Purkinje cell (primary cell): ENCODE data around the gene SCYGR3. TPM values are rescaled to one million over a fixed set of nuclear protein-coding genes. Genes with fewer than 3 reads are reported as not detected.

Experiments used
- polyA plus RNA-seq: library from polyadenylated mRNA; unstranded; fragments of >200 nt; fragmentation: Nextera tagmentation; gene quantifications from 2 replicates; pipeline ENCODE4 v1.2.1, GENCODE V29; 2014

Gene SCYGR3
- polyA plus RNA-seq, result not detected in 2 replicates

GRCh38 chr2:227614740-227615139, at the start of gene SCYGR3:
TSS of gene SCYGR3 (minus strand) at chr2:227614840. CDS start at chr2:227614840, 0 bp downstream.

GRCh38 chr2:227617316-227618230, 2.9 kb upstream of the SCYGR3 start, which contains the start of gene SCYGR4:
TSS of gene SCYGR4 (plus strand) at chr2:227617498. CDS start at chr2:227617498, 0 bp downstream.

GRCh38 chr2:227598835-227599503, 15.7 kb downstream of the SCYGR3 start, which contains the start of gene SCYGR2:
TSS of gene SCYGR2 (plus strand) at chr2:227598893. CDS start at chr2:227598893, 0 bp downstream.

Other genes with a start within 250 kb of the SCYGR3 start
- gene TM4SF20, start 235.5 kb downstream of the SCYGR3 start, polyA plus RNA-seq, result 0.55 and 0.74 TPM in 2 replicates
- gene SCYGR1, start 226.9 kb downstream of the SCYGR3 start, polyA plus RNA-seq, result not detected in 2 replicates
- gene AGFG1, start 142.7 kb downstream of the SCYGR3 start, polyA plus RNA-seq, result 106 and 113 TPM in 2 replicates
- gene SCYGR2, start 15.9 kb downstream of the SCYGR3 start, polyA plus RNA-seq, result not detected in 2 replicates
- gene SCYGR4, start 2.7 kb upstream of the SCYGR3 start, polyA plus RNA-seq, result not detected in 2 replicates
- gene SCYGR5, start 52.0 kb upstream of the SCYGR3 start, polyA plus RNA-seq, result not detected in 2 replicates
- gene SLC19A3, start 103.2 kb upstream of the SCYGR3 start, polyA plus RNA-seq, result 2.1 TPM in 1 of 2 replicates, not detected in the other
- gene SCYGR6, start 109.9 kb upstream of the SCYGR3 start, polyA plus RNA-seq, result not detected in 2 replicates
- not detected in 2 replicates for gene SCYGR7, start 113.5 kb upstream of the SCYGR3 start, polyA plus RNA-seq
- gene SCYGR8, start 131.1 kb upstream of the SCYGR3 start, polyA plus RNA-seq, result not detected in 2 replicates
- not detected in 2 replicates for gene CCL20, start 199.0 kb upstream of the SCYGR3 start, polyA plus RNA-seq